ENCODE measurements around the gene EPHA7.

Gene EPHA7

GRCh38 chr6:93323630-93324029, 95.7 kb downstream of the EPHA7 start:
- DNase-seq (ENCODE audit: low spot score): no peak

DNA sequence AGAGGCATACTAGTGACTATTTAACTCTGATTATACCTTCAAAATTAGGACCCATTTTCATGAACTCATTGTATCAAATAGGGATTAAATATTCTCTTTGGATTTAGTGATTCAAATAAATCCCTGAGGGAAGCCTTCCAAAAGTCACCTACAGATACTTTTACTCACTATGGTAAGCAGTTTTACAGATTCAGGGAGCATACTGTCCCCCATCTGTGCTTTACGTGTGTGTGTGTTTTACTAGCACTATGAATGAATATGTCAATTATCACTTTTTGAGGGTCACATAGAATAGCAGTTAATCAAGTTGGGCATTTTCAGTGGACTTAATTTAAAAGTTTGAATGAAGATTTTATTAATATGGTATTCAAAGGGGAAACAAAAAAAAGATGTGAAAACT, 96.7 kb downstream of the EPHA7 start:
- DNase-seq (ENCODE audit: low spot score): no peak

DNA sequence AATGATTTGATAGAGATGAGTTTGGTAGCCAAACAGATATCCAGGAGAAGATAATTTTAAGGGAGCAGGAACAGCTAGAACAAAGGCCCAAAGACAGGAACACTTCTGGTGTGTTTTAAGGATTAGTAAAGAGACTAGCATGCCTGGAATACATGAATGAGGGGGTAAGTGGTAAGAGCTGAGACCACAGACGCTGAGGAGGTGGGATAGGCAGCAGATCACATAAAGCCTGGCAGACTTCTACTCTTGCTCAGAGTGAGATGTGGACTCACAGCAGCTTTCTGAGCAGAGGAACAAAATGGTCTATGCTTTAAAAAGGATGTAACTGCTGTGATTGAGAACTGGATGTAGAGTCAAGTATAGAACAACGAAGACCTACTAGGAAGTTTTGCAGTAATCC, 100.1 kb downstream of the EPHA7 start:
- no peak for DNase-seq (ENCODE audit: low spot score)

DNA sequence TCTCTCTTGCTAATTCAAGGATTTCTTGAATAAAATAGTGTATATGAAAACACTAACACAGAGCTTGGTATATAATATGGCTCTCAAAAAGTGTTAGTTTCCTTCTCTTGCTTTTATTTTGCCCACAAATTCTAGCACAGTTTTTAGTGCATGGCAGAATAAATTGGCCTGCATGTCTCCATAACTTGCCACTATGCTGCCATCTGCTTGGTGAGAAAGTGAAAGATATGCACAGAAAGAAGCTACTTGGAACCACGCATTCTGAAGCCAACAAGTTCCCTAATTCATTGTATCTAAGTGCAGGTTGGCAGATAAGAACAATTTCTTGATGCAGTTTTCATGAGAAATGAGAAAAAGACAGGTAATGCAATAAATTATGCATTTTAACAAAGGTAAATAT, 101.2 kb downstream of the EPHA7 start:
- DNase-seq (ENCODE audit: low spot score): no peak

DNA sequence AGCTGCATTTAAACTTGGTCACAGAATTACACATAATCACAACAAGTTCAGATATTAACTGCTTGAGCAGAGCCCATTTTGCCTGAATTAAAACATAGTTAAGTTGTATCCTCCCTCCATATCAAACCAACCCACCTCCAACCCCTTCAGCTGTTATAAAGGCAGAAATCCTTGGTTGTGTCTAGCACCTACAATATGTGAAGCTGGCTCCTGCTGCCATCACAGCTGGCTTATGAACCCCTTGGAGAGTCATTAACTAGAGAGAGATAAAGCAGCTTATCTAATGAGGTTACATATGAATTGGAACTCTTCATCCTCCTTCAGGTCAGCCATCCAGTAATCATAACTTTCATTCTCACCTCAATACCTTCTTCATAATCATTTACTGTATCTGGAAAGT, 101.8 kb downstream of the EPHA7 start:
- no peak for DNase-seq (ENCODE audit: low spot score)

- DNase-seq (ENCODE audit: low spot score): no peak
Measured at GRCh38 chr6:93307505-93308409, 111.6 kb downstream of the EPHA7 start.

DNA sequence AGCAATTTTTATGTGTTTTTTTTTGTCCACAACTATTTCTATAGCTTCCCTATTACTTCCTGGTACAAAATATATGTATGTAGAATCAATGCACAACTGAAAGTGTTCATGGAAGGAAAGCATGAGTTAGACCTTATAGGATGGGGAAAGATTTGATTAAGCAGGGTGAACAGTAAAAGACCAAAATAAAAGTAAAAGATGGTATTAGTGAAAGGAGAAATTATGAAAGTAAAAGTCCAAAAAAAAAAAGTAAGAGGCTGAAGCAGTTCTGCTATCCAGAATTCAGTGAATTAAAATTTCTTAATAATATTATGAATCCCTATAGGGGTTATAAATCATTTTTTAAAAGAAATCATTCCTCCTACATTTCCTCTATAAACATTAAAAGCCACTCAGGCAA, 114.3 kb downstream of the EPHA7 start:
- no peak for DNase-seq (ENCODE audit: low spot score)

- DNase-seq (ENCODE audit: low spot score): no peak
Measured at GRCh38 chr6:93304505-93304904, 114.9 kb downstream of the EPHA7 start.

DNA sequence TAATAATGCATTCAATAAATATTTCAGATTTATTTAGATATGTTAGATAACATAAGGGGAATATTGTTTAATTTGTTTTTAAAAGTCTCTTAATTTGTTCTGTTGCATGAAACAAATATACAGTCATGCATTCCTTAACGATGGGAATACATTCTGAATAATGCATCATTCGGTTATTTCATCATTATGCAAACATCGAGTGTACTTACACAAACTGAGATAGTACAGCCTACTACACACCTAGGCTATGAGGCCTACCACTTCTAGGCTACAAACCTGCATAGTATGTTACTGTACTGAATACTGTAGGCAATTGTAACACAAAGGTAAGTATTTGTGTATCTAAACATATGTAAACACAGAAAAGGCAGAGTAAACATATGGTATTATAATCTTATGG, 118.7 kb downstream of the EPHA7 start:
- DNase-seq (ENCODE audit: low spot score): no peak

- DNase-seq (ENCODE audit: low spot score): no peak
Measured at GRCh38 chr6:93299622-93300021, 119.7 kb downstream of the EPHA7 start.

DNA sequence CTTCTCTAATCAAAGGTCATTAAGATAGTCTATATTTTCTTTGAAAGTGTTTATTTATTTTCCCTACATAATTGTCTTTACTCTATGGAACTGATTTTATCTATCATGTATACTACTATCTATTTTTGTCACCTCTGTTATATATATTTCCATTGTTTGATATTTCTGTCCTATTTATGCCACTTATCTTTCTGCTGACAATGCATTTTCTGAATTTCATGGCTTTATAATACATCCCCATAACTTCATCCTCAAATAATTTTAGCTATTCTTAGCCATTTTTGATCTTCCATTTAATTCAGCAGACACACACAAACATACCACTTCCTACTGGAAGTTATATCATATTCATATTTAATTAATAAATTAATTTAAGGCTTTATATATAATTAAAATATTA, 123.7 kb downstream of the EPHA7 start:
- DNase-seq (ENCODE audit: low spot score): no peak

GRCh38 chr6:93294879-93295278, 124.5 kb downstream of the EPHA7 start:
- DNase-seq (ENCODE audit: low spot score): no peak

DNA sequence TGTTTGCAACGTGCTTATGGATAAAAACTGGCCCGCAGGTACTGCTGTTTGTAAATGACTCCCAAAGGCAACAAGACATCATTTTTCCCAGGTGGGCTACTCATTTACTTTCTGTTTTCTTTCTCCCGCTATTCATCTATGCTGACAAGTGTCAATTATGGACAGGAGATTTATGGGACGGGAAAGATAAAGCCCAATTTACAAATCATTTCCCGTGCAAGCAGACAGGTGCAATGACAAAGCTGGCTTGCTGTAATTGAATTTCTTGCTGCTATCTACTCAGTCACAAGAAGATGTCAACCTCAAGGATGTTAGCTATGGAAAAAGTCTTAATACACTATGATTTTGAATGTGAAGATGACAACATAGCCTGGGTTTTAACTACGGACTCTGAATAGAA, 125.5 kb downstream of the EPHA7 start:
- no peak for DNase-seq (ENCODE audit: low spot score)

DNA sequence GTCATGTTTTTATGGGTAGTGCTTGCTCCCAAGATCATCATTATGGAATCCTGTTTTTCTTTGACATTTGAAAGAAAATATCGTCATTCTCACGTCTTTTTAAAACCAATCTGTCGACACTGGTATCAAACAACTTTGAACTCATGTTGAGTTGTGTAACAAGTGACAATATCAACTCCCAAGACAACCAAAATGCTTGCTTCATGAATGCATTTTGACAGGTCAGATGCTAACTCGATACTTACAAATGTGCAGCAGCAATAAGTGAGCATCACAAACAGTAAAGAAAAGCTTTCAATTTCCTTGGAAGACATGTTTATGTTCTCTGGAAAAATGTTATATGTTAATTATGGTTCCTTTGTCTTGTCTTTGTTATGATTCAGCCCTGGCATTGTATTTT, 125.9 kb downstream of the EPHA7 start:
- no peak for DNase-seq (ENCODE audit: low spot score)

- DNase-seq (ENCODE audit: low spot score): no peak
Measured at GRCh38 chr6:93282521-93283031, 136.8 kb downstream of the EPHA7 start.

- DNase-seq (ENCODE audit: low spot score): no peak
Measured at GRCh38 chr6:93278241-93278640, 141.1 kb downstream of the EPHA7 start.

DNA sequence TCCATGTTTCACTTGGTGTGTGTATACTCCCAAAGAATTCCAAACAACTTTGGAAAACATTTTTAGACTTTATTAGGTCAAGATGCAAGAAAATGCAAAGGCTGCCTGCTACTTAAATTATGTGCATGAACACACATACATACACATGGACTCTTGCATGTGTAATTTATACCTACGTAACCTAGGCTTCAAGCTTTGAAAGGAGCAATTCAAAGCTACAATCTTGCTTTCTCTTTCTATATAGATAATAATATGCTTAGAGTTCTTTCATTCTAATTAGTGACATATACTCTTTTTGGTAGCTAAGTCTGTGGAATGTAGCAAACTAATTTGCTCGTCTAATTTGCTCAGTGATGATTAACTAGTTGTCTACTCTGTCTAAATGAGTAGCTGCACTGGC, 146.5 kb downstream of the EPHA7 start:
- DNase-seq (ENCODE audit: low spot score): no peak

GRCh38 chr6:93272211-93272610, 147.1 kb downstream of the EPHA7 start:
- DNase-seq (ENCODE audit: low spot score): no peak

DNA sequence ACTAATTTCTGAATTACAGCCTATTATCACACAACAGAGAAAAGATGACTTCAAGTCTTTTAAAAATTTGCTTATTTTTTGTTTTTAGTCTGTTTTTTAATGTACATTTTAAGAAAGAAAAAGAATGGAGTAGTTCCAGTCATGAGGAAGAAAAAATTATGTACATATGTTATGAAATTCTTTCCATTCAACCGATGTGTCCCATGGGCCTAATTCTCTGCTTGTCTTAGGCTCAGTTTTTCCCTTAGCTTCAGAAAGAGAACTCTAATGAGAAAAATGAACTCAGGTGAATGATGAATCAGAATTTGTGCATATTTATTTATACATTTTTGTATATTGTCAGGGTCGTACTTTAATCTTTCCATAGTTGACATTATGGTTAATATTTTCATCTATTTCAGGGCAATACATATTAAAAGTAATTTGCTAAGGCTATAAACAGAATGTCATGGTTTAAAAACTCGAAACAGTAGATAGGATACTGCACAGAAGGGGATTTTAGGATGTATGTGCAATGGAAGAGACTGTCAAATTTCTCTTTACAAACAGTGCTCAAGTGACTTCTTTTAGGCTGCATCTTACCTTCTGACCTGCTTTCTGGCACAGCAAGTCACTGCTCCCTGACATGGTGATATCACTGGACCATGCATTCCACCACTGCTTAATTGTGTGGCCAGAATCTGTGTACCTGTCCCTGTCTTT, 153.1 kb downstream of the EPHA7 start:
- DNase-seq (ENCODE audit: low spot score): no peak

GRCh38 chr6:93260881-93261280, 158.5 kb downstream of the EPHA7 start:
- no peak for DNase-seq (ENCODE audit: low spot score)

DNA sequence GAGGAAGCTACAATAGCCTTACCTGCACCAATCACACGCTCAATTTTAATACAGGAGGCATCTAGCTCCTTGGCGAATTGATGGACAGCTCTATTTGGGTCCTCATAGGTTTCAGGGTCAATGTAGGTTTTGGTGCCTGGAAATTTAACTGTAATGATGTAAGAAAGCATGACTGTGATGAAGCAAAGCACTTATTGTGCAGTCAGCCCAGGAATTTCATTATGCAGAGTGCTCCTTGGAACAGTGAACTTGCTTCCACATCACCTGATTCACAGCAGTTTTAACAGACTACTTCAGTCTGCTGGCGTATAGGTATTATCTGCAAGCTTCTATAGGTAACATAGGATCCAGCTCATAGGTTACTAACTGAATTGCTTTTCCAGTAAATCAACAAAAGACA, 160.0 kb downstream of the EPHA7 start:
- no peak for DNase-seq (ENCODE audit: low spot score)

GRCh38 chr6:93252930-93253329, 166.4 kb downstream of the EPHA7 start:
- no peak for DNase-seq (ENCODE audit: low spot score)

DNA sequence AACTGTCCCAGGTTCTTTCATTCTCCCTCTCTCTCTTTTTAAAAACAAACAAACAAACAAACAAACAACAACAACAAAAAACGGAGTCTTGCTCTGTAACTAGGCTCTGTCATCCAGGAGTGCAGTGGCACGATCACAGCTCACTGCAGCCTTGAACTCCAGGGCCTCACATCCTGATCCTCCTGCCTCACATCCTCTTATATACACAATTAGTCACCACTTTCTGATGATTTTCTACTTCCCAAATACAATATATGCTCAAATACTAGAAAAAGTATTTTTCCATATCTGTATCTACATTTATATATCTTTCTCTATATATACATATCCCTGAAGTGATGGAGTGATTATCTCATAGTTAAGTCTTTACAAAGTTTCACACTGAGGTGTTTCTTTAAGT, 170.7 kb downstream of the EPHA7 start:
- DNase-seq (ENCODE audit: low spot score): no peak
